ENCODE measurements around the gene RPS6KA2.

Gene RPS6KA2

DNA sequence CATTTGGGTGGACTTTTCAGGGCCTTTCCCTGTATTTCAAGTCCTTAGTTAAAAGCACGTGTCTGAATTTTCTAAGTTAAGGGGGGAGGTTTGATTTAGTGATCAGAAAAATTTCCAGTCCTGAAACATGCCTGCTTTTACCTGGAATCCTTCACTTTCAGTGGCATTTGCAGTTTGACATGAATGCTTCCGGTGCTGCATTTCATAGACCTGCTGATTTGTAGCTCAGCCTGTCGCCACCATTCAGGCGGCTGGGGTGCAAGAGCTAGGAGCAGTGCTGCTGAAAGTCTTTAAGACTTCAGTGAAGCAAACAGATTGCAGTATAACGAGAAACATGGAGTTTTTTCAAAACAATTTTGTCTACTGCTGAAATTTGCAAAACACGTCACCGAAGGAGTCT is 14.0 kb downstream of the RPS6KA2 start:
- no peak for DNase-seq

DNA sequence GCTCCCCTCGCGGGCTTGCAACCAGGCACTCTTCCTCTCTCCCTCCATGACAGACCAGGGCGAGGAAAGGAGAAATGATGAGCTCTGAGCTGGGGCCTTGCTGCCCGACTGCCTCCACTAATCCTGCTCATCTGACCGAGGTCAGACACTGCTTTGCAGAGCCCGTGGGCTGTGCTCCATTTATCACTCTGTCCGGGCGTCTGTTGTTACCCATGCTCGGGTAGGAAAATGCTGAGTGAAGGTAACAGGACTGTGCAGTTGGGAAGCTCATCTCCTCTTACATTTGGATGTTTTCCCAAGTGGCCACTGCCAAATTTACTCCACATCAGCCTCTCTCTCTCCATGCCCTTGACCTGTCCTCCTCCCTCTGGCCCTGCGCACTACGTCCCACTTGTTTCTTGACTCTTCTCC is 14.6 kb downstream of the RPS6KA2 start:
- no peak for DNase-seq

DNA sequence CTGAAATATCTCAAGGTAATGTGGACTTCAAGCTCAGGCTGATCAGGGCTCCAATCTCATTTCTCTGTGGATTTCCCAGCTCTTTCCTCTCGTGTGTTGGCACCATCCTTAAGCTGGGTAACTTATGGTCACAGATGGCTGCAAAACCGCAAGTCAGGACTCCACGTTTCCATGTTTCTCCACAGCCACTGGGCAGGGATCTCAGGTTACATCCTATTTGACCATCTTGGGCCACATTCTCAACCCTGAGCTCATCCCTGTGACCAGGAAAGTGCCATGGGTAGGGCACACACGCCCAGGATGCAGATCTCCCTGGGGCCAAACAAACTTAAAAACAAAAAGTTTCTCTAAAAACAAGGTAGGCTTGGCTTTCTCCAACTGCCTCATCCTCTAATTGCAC is 15.4 kb downstream of the RPS6KA2 start:
- no peak for DNase-seq

DNA sequence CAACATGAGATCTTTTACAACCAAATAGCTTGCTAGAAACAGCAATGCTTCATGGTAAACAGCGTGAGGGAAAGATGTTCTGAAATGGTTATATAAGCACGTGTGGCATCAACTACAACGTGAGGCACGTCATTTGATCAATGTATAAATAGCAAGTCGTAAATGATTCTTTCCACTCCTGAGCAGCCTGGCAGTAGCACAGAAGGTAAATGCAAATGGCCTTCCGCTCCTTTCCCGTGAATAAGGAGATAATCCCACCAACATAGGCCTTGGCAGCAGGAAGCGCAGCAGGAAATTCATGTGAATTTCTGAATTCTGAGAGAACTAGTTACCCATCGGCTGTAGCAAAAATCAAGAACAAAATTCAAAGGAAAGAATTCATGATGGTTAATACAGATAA is 17.0 kb downstream of the RPS6KA2 start:
- DNase-seq = no peak

DNA sequence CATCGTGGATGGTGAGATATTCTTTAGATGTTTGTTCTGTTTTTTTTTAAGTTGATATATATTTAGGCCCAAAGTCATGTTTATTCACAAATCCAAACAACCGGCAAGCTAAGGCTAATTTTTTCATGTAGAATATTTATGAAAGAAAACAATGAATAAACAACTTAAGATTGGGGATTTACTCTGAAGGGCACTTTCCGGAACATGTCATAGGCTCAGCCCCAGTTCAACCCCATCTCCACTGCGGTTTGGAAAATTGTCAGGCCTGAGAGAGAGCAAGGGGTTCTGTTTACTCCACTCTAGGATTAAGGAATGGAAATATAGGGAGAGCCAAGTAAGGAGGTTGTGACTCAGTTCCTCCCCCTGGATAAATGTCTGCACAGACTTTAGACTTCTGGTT is 18.3 kb downstream of the RPS6KA2 start:
- no peak for DNase-seq

DNA sequence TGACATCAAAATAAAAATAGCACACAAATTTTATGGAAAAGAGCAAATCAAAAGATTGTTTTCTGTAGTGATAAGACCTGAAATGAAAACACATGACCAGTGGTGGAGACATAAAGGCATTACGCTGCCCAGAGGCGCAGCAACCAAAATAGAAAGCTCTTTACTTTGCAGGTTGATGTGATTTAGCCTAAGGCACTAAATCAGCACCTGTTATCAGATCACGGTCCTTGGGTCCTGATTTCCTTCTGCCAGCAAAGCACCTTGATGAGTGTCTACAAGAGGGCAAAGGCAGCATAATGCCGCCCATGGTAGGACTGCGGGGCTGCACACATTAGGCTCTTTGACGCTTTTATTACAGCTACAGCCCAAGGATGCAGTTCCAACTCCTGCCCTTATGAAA is 21.3 kb downstream of the RPS6KA2 start:
- no peak for DNase-seq

DNA sequence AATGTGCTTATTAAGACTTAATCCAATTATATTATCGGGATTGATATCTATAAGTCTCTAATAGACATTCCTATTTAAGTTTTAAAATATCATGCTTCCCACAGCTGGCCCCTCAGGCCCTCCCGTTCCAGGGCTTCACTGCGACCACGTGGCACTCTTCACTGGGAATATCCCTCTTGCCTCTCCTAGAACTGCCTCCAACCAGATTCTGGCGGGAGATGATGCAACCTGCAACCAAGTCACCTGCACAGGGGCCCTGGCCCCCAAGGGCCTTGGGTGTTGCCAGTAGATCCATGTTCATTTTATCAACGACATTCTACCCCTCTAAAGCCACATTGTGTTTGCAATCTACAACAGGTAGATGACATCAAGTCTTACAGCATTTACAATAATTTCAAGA is 22.1 kb downstream of the RPS6KA2 start:
- DNase-seq = no peak

DNA sequence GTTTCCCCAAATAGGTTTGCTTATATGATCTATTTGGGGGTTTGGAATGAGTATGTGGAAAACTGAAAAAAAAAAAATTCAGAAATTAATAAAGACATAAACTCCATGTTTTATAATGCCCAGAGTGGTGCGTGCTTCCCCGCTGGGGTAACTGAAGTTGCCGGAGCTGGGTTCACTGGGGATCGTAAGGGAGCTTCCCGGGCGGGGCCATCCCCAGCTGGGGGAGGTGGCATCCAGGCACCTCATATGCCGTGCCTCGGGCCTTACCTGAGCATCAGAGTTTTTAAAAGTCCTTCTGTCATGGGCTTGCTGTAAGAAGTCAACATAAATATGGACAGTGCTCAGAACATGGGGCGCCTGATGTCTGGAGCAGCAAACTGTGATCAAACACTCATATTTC is 22.7 kb downstream of the RPS6KA2 start:
- no peak for DNase-seq

DNA sequence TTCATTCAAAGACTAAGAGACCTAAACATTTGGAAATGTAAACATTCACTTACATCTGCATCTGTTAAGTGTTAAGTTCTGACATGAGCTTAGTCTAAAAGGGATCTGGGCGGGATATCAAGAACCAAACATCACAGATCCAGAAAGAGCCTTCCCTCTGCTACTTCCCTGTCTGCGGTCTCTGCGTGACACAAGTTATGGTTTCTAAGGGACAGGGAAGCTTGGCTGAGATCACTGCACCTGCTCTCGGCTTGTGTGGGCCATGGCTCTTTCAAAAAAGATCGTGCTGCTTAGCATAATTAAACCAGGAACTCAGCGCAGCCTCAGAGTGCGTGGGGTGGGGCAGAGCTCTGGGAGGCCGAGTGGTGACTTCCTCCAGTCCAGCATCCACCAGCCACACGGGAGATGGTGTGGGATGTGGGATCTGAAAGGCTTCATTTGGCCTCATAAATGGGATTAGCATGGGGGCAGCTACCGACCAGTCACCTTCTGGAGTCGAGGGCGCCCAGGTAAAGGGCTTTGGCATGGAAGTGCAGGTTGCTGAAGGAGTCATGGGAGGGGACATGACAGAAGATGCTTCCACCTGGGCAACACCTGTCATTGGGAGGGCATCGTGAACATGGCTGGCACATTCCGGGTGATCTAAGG is 23.9 kb downstream of the RPS6KA2 start:
- DNase-seq = peak; percentile 43 to 70

DNA sequence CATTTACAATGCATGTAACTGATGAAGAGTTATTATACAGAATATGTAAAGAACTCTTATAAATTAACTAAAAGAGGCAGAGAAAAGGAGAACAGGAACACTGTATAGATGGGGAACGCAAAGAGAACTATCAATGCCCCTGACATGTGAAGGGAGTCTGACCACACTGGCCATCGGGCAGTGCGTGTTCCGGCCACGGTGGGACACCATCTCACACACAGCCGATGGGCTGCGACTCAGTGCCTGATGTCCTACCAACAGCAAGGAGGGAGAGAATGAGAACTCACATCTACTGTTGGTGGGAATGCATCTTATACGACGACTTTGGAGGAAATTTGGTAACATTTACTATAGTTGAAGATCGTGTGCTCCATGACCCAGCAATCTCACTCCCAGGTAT is 25.1 kb downstream of the RPS6KA2 start:
- no peak for DNase-seq

DNA sequence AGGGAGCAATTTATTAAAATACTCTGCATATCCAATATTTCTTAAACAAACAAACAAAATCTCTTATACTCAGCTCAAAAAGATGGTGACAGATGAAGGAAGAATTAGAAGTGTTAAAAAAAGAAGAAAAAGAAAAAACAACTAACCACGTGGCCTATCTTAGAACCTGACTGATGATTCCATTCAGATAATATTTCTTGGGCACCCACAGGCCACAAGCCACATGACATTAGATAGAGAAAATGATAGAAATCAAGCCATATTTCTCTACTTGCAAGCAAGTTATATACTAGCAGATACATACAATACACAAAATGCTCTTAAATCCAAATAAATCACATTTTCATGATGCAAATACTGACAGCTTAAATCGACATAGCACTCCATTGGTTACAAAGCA is 26.1 kb downstream of the RPS6KA2 start:
- DNase-seq = no peak

DNA sequence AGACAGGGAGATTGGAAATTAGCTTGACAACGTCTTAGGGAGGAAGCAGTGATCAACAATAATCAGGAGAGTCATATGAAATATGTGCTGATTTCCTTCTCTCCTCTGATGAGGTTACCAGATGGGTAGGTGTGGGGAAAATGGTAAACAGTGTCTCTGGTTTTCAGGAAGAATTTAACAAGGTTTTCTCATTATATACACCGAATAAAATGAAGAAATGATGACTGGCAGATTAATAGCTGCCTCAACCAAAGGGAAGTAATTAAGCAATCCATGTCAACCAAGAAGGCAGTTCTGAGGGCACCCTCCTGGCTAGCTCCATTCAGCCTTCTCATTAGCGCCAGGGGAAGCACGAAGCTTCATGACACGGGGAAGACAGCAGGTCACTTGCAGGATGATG is 27.8 kb downstream of the RPS6KA2 start:
- DNase-seq = peak; percentile 45 to 47

DNA sequence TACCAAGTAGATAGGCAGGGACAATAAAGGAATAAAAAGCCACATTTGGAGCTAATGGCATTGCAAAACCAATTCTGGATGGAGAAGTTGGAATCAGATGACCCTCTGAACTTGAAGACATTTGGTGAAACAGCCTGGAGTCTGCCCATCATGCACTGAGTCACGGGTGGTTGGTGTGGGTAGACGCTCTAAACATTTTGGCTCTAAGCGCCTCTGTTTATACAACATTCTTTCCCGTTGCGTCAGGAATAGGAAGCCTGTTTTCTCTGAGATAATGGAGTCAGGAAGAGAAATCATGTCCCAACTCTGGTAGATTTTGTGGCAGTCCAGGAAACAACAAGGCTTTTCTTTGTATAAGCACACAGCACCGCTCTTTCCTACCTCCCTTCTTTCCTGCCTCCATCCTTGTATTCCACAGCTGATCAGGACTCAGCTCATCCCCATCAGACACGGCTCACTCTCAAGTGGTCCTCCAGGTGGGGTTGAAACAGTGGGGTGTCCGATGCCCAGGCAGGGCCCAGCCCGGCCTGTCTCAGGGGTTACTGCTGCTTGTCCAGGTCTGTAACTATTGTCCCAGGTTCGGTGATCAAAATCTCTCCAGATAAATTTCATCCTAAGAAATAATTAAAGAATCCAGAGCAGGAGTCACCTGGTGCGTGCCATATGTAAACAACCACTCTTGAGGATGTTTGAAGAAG is 28.5 kb downstream of the RPS6KA2 start:
- DNase-seq = peak; percentile 88 to 96

DNA sequence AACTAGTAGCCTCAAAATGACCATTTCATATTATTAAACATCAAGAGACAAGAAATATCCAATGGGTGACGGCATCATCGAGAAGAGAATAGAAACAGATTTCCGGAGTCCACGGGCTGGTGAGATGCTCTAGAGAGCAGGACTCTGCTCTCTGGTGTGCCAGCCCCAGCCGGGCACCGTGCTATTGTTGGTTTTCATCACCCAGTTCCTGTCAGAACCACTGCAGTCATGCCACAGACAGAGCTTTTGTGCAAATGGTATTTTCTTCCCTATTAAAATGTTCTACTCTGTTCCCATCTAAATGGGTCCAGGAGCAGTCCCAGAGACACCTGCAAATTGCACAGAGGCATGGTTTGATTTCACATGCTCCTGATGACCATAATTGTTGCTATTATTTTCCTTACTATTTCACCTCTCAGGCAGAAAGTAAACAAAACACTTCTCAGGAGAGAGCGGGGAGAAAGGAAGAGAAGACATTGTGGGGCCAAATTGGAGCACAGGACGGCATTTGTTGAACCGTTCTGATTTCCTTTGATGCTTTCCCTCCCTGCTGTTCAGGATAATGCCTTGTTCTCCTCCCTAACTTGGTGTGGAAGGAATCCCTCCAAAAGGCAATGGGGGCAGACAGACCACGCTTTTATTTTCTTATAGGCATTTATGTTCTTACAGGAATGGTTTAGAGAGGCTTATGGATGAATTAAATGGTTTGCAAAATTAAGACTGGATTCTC is 29.2 kb downstream of the RPS6KA2 start:
- no peak for DNase-seq

DNA sequence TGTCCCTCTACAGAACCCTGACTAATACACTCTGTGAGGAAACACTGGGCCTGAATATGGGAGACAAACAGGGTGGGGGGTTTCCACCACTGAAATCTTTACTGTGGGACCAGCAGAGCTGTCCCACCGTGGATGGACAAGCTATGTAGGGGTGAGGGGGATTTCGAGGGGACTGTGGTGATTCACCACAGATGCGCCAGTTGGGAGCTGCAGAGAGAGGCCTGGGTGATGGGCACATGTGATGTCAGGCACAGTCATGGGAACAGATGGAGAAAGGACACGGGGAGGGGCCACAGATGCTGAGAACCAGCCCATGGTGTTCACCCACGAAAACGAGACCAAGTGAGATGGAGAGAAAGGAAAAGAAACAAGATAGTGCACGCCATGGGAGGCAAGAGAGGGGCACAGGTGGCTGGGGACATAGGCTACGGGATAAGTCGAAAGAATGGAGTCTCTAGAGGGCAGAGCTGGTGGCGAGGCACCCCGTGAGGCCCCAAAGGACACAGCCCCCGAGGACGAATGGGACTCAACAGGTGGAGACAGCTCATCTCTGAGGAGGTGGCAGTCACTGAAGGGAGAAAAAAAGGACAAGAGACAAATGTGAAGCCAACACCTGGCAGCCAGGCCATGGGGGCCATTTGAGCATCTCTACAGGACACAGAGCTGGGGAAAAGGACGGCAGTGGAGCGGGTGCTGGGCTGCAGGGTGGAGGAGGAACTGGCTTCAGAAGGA is 30.1 kb downstream of the RPS6KA2 start:
- peak in 1 of 2 donors; percentile 74 for DNase-seq

DNA sequence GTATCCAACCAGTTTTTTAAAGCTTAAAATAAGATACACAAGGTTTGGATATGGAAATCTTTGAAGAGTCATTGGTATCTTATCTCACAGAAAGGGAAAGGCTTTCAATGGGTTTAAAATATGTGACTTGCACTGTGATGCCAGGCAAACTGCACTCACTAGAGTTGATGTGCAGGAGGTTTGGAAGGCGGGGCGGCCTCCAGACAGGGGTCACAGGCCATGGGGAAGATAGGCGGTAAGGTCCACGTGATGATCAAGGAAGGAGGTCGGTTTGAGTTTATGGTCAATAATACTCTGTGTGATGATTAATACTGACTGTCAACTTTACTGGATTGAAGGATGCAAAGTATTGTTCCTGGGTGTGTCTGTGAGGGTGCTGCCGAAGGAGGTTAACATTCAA is 31.1 kb downstream of the RPS6KA2 start:
- DNase-seq = no peak

DNA sequence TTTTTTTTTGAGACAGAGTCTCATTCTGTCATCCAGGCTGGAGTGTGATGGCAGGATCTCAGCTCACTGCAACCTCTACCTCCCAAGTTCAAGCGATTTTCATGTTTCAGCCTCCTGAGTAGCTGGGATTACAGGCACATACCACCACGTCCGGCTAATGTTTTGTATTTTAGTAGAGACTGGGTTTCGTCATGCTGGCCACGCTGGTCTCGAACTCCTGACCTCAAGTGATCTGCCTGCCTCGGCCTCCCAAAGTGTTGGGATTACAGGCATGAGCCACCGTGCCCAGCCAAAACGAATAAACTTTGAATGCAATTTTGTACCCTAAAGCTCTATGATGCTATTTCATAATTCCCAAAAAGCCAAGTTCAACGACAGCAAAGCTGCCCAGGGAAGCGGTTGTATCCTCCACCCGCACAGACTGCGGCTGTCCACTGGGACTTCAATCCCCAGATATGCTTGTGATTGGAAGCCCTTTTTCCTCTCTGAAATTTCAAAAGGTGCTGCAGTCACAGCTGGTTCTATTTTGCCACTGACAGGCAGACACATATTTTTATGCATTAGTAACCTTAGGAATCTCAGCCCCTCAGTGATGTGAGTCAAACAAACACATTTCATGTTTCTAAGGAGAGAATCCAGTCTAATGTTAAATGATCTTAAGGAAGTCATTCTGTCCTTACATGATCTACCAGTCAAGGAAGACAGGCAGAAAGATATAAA is 31.8 kb downstream of the RPS6KA2 start:
- DNase-seq = no peak

DNA sequence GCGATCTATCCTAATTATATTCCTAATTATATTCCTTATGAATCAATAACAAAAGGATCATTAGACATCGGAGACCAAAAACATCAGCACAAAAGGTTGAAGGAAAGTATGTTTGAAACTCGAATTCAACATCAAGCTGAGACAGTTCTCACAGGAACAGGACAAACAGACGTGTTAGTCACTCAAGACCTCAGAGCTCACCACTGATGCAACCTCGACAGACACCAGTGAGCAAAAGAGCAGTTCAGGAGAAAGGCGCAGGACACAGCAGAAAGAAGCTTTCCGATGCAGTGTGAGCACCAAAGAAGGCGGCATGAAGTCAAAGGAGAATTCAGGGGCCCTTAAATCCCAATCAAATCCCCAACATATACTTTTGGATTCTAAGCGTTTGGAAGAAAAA is 34.2 kb downstream of the RPS6KA2 start:
- no peak for DNase-seq

DNA sequence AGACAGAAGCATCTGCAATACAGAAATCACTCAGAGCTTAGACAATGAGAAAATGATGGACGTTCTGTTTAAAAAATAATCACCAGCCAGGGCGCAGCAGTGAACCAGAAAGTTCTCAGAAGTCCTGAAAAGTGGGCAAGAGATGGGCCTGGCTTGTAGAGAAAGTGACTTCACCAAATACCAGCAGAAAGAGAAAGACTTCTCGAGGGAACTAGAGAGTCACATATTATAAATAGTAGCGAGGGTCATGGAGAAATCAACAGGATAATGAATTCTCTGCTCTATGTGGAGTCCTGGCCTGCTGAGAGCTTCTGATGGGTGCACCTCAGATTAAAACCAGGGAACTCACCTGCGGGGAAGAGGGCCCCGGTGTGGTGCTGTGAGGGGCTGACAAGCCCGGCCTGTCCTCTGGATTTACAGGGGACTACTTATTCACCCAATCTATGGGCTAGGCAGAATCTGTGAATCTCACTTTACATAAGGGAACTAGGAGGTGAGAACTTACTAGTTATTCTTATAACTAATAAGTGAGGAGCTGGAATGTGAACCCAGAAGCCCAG is 35.0 kb downstream of the RPS6KA2 start:
- no peak for DNase-seq

DNA sequence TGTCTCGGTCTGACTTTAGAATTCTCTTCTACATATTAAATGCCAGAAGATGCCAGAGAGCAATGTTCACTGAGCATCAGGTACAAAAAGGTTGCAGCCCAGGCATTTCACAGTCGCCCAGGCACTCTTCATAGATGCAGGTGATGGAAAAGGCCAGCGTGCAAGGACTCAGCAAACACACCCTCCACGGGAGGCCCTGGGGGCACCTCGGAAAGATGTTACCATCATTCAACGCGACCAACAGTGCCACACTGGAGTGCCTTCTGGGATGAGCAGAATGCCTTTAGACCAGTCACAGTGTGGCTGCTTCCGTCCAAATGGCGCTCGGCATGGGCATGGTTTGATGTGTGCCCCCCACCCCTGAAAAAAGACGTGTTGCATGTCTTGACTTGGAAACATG is 36.0 kb downstream of the RPS6KA2 start:
- no peak for DNase-seq

DNA sequence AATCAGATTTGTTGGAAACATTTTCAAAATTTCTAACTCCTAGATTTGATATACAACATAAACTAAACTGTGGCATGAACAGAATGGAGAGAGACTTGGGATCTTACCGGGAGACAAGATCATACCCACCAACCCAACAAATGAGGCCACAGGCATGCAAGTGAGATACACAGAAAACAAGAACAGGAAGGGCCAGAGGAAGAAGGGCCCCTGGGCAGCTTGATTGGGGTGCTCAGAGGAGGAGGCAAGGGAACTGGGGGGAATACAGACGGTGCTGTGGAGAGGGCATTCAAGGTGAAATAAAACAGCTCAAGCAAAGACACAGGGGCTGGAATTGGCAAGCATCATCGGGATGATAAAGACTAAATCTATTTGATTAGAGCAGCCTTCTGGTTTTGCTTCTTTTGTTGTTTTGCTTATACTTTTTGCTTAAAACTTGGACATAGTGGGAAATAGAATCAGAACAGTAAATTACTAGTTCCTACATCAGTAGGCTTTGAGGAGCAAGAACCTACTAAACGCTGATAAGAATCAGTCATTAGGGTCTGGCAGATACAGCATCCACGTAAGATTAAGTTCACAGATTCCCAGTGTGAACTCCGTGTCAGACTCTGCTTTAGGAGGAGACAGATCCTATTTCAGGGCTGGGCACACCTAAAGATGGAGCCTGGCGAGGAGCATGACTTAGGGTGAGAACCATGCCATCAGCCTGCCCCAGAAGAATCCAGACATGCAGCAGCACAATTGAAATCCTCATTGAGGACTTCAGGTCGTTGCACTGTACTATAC is 37.1 kb downstream of the RPS6KA2 start:
- DNase-seq = no peak

DNA sequence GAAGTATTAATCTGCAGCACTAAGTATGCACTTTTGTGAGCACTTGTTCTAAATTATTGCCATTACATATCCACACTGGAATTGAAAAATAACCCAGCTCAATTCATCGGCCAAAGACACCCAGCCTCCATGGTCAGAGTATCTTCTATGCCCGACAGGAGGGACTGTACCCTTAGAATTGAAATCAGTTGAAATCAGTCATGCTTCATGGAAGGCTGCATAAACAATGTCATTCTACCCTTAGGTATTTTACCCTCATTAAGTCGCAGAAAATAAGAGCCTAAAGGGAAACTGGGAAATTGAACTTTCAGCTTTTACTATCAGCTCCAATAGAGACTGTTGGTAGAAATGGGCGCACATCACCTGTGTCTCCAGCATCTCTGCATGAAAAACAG is 37.7 kb downstream of the RPS6KA2 start:
- no peak for DNase-seq
